Measurements from ENCODE around the gene FBXO24. TPM values are rescaled to one million over a fixed set of nuclear protein-coding genes. Genes with fewer than 3 reads are reported as not detected.

FBXO24 gene
- total RNA-seq, 2 donors from 2014 or later = 2.3 to 9.7 TPM

DNA sequence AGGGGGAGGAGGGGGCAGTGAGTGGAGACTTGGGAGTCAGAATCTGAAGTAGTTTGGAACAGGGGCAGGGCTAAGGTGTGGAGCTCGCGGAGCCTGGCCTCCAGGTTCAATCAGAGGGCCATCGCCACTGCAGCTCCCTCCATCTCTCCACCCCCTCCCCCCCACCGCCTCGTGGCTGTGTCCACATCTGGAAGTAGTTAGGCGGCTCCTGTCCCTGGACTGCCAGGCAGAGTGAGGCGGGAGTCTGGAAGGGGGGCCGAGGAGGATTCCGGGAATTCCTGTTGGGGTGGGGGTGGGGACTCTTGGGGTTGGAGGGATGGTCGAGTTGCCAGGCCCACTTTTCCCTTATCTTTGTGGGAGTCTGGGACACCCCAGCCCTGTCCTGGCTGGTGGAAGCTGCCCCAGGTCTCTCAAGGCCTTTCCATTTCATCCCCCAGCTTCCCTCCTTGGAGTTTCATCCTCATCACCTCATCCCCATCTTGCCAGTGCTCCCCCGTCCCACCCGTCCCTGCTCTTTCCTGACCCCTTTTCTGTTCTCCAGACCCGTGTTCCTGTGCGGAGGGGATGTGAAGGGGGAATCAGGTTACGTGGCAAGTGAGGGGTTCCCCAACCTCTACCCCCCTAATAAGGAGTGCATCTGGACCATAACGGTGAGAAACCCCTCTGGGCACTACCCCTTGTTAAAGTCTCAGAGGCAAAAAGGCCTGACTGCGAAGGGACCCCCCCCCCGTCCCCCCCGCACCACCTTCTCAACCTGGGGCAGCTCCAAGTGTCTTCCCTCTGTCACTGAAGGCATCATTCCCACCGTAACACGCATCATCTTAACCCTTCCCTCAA lies 17.0 kb downstream of the FBXO24 start:
- intact Hi-C loops (cut with DNase I) = no loop called here
- Histone ChIP-seq H3K4me3 (peak overlapping the region; percentile 52 to 68), H3K27ac (peak overlapping the region; percentile 74 to 77), H3K36me3 (no peaks in the 10 kb centered on the region), H3K27me3 (replicated peaks; ENCODE audit: insufficient read depth) (no peaks in the 10 kb centered on the region), H3K4me1 (replicated peaks) (no peaks in the 10 kb centered on the region), H3K9me3 (no peaks in the 10 kb centered on the region)
- DNase-seq (ENCODE audit: low spot score) = no peak
- TF ChIP-seq, protein P1, sequence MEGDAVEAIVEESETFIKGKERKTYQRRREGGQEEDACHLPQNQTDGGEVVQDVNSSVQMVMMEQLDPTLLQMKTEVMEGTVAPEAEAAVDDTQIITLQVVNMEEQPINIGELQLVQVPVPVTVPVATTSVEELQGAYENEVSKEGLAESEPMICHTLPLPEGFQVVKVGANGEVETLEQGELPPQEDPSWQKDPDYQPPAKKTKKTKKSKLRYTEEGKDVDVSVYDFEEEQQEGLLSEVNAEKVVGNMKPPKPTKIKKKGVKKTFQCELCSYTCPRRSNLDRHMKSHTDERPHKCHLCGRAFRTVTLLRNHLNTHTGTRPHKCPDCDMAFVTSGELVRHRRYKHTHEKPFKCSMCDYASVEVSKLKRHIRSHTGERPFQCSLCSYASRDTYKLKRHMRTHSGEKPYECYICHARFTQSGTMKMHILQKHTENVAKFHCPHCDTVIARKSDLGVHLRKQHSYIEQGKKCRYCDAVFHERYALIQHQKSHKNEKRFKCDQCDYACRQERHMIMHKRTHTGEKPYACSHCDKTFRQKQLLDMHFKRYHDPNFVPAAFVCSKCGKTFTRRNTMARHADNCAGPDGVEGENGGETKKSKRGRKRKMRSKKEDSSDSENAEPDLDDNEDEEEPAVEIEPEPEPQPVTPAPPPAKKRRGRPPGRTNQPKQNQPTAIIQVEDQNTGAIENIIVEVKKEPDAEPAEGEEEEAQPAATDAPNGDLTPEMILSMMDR (IDR thresholded peaks at IDR 0.05) = no peak
- TF ChIP-seq POLR2AphosphoS5 (IDR thresholded peaks at IDR 0.05) (no peak), POLR2A (IDR thresholded peaks at IDR 0.05) (no peak)
- 30% methylated on average over 21 of the region's 21 CpGs for WGBS

DNA sequence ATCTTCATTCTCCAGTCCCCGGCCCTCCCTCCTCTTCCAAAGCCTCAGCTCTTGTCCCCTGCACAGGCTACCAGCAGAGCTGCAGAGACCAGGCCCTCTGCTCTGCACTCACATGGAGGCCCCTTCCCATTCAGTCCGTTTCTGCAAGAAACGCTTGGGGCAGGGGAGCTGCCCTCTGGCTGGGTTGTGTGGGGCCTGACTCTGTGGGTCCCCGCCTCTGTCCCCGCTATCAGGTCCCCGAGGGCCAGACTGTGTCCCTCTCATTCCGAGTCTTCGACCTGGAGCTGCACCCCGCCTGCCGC lies 17.5 kb downstream of the FBXO24 start:
- Histone ChIP-seq H3K4me3 (peak overlapping the region; percentile 52 to 68), H3K9me3 (no peaks in the 10 kb centered on the region), H3K27me3 (replicated peaks; ENCODE audit: insufficient read depth) (no peaks in the 10 kb centered on the region), H3K4me1 (replicated peaks) (no peaks in the 10 kb centered on the region), H3K36me3 (no peaks in the 10 kb centered on the region), H3K27ac (peak overlapping the region; percentile 74 to 77)
- 10% methylated on average over 8 of the region's 10 CpGs for WGBS
- DNase-seq (ENCODE audit: low spot score) = no peak
- TF ChIP-seq, protein P1 (IDR thresholded peaks at IDR 0.05) = peak in 1 of 4 experiments; percentile 3
- TF ChIP-seq POLR2AphosphoS5 (IDR thresholded peaks at IDR 0.05) (no peak), POLR2A (IDR thresholded peaks at IDR 0.05) (no peak)
- intact Hi-C loops (cut with DNase I) = no loop called here

DNA sequence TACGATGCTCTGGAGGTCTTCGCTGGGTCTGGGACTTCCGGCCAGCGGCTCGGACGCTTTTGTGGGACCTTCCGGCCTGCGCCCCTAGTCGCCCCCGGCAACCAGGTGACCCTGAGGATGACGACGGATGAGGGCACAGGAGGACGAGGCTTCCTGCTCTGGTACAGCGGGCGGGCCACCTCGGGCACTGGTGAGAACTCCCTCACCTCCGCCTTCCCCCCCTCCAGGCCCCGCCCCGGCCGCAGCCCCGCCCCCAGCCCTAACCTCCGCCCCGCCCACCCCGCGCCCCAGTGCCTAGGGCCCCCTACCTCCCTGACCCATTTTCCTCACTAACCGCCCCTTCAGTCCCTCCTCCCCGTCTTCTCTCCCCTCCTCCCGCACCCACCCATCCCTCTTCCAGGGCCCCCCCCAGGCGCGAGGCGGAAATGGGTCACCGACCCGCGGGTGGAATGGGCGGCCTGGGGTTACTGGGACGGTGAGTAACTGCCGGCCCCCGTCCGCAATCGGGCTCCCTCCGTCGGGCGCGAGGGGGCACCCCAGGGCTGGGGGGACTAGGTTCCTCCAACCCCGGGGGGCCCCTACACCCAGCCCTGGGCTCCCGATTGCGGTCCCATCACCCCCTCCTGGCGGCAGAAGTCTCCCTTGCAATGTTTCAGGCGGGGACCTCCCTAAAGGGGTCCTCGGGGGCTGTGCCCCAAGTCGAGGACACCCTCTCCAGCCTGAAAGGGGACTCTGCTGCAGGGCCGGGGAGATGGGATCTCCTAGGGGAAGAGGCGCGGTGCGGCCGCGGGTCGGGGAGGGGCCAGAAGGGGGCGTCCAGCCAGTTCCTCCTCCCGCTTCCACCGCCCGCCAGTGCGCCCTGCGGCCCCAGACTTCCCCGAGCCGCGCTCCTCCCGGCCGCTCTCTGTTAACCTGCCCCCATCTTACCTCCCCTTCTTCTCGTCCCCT lies 18.2 kb downstream of the FBXO24 start:
- Histone ChIP-seq H3K4me1 (replicated peaks) (no peaks in the 10 kb centered on the region), H3K36me3 (no peaks in the 10 kb centered on the region), H3K4me3 (peak overlapping the region; percentile 52 to 68), H3K27ac (peak overlapping the region; percentile 74 to 77), H3K27me3 (replicated peaks; ENCODE audit: insufficient read depth) (no peaks in the 10 kb centered on the region), H3K9me3 (no peaks in the 10 kb centered on the region)
- intact Hi-C loops (cut with DNase I) = no loop called here
- TF ChIP-seq POLR2AphosphoS5 (IDR thresholded peaks at IDR 0.05) = peak; percentile 9
- TF ChIP-seq, protein P1 (IDR thresholded peaks at IDR 0.05) = peak; percentile 33 to 59 (median 48)
- peak; percentile 43 for TF ChIP-seq POLR2A (IDR thresholded peaks at IDR 0.05)
- under 1% methylated on average over 44 of the region's 70 CpGs for WGBS
- DNase-seq (ENCODE audit: low spot score) = peak; percentile 54

DNA sequence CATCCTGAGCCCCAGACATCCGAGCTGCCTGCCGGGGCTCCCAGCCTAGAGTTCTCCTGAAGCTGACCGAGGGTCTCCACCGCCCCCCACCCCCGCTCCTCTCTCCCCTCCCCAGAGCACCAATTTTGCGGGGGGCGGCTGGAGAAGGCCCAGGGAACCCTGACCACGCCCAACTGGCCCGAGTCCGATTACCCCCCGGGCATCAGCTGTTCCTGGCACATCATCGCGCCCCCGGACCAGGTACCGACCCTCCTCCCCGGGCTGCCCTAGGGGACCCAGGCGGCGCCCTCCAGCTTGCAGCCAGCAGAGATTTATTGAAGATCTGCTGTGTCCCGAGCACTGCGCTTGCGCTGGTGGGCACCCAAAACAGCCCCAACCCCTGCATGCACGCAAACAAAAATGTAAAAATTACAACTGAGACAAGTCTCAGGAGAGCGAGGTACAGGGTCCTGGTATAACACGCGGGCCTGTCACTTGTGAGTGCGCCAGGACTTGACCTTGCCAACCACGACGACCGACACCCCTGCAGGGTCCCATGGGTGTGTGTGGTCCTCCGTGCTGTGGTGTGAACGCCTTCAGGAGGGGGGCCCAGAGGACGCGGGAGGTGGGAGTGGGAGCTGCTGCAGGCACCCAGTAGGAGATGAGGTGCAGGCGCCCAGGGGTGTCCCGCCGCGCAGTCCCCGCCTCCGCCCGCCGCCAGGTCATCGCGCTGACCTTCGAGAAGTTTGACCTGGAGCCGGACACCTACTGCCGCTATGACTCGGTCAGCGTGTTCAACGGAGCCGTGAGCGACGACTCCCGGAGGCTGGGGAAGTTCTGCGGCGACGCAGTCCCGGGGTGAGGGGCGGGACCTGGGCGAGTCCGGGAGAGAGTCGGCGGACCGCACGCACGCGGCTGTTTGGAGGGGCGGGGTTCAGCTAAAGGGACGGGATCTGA lies 19.1 kb downstream of the FBXO24 start:
- intact Hi-C loops (cut with DNase I) = no loop called here
- no peak for DNase-seq (ENCODE audit: low spot score)
- Histone ChIP-seq H3K4me3 (peak overlapping the region; percentile 52 to 68), H3K27me3 (replicated peaks; ENCODE audit: insufficient read depth) (no peaks in the 10 kb centered on the region), H3K4me1 (replicated peaks) (no peaks in the 10 kb centered on the region), H3K27ac (peak overlapping the region; percentile 74 to 77), H3K9me3 (no peaks in the 10 kb centered on the region), H3K36me3 (no peaks in the 10 kb centered on the region)
- WGBS = 12% methylated on average over 67 of the region's 68 CpGs
- TF ChIP-seq POLR2A (IDR thresholded peaks at IDR 0.05) (peak; percentile 19), POLR2AphosphoS5 (IDR thresholded peaks at IDR 0.05) (no peak)
- TF ChIP-seq, protein P1 (IDR thresholded peaks at IDR 0.05) = no peak

Measured in prostate gland (tissue), 2 donors.